ENCODE results near the gene TMTC2.

DNA sequence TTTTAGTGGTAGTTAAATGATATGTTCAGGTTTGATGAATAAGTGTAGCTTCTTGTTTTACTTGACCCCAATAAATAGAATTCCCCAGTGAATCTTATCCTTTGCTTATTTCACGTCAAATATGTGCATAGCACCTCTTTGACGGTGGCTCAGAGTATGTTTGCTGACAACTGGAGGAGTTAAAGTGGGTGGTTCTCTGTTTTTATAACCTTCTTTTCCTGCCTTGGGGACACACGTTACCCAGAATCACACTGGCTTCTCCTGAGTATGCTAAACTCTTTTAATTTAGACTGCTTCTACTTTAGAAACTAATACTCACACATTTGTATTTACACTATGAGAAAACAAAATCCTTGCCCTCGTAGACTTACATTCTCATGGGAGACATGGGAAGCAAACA lies 62.3 kb downstream of the TMTC2 start:
- TF ChIP-seq, protein P1, sequence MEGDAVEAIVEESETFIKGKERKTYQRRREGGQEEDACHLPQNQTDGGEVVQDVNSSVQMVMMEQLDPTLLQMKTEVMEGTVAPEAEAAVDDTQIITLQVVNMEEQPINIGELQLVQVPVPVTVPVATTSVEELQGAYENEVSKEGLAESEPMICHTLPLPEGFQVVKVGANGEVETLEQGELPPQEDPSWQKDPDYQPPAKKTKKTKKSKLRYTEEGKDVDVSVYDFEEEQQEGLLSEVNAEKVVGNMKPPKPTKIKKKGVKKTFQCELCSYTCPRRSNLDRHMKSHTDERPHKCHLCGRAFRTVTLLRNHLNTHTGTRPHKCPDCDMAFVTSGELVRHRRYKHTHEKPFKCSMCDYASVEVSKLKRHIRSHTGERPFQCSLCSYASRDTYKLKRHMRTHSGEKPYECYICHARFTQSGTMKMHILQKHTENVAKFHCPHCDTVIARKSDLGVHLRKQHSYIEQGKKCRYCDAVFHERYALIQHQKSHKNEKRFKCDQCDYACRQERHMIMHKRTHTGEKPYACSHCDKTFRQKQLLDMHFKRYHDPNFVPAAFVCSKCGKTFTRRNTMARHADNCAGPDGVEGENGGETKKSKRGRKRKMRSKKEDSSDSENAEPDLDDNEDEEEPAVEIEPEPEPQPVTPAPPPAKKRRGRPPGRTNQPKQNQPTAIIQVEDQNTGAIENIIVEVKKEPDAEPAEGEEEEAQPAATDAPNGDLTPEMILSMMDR (IDR thresholded peaks at IDR 0.05) = no peak
- TF ChIP-seq EZH2 (IDR thresholded peaks at IDR 0.05; ENCODE audit: borderline replicate concordance, insufficient read depth, low read depth, low read length, poor library complexity, severe bottlenecking) = no peak

All from B cell (primary cell).